ENCODE measurements around the gene HERC4.

The HERC4 gene

DNA sequence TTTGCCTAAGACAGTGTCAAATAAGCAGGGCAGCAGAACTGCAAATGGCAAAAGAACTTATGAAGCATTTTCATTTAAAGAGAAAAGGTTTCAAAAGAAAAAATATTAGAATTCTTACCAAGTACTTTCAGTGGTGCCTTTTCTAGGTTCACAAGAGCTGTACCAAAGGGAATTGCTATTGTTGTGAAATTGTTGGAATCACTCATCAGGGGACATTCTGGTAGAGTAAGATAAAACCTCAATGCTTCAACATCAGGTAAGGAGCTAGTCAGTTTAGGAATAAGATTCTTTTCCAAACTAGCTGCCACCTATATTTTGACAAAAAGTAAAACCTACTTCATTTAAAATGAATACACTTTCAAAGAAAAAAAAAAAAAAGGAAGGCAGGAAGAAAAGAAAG, 85.0 kb downstream of the HERC4 start:
- TF ChIP-seq, protein P1, sequence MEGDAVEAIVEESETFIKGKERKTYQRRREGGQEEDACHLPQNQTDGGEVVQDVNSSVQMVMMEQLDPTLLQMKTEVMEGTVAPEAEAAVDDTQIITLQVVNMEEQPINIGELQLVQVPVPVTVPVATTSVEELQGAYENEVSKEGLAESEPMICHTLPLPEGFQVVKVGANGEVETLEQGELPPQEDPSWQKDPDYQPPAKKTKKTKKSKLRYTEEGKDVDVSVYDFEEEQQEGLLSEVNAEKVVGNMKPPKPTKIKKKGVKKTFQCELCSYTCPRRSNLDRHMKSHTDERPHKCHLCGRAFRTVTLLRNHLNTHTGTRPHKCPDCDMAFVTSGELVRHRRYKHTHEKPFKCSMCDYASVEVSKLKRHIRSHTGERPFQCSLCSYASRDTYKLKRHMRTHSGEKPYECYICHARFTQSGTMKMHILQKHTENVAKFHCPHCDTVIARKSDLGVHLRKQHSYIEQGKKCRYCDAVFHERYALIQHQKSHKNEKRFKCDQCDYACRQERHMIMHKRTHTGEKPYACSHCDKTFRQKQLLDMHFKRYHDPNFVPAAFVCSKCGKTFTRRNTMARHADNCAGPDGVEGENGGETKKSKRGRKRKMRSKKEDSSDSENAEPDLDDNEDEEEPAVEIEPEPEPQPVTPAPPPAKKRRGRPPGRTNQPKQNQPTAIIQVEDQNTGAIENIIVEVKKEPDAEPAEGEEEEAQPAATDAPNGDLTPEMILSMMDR (IDR thresholded peaks at IDR 0.05): no peak

GRCh38 chr10:67988606-67989005, 86.5 kb downstream of the HERC4 start:
- TF ChIP-seq, protein P1 (IDR thresholded peaks at IDR 0.05): no peak

GRCh38 chr10:67978749-67979148, 96.3 kb downstream of the HERC4 start:
- TF ChIP-seq, protein P1 (IDR thresholded peaks at IDR 0.05): no peak

DNA sequence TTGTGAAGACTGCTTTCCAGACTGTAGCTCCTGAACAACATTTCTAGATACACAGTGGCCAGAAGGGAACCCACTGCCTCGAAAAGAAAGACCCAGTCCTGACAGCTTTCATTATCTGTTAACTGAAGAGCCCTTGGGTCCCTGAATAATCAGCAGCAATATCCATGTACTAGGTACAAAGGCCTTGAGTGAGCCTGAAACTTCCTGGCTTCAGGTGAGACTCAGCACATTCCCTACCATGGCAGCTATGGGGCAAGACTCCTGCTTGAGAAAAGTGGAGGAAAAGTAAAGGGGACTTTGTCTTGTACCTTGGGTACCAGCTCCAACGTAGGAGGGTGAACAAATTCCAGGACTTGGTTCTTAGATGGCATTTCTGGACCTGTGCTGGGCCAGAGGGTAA, 97.8 kb downstream of the HERC4 start:
- TF ChIP-seq, protein P1 (IDR thresholded peaks at IDR 0.05): no peak

GRCh38 chr10:67976292-67977245, 98.5 kb downstream of the HERC4 start:
- TF ChIP-seq, protein P1 (IDR thresholded peaks at IDR 0.05): no peak

GRCh38 chr10:67975871-67976270, 99.2 kb downstream of the HERC4 start:
- TF ChIP-seq, protein P1 (IDR thresholded peaks at IDR 0.05): no peak

DNA sequence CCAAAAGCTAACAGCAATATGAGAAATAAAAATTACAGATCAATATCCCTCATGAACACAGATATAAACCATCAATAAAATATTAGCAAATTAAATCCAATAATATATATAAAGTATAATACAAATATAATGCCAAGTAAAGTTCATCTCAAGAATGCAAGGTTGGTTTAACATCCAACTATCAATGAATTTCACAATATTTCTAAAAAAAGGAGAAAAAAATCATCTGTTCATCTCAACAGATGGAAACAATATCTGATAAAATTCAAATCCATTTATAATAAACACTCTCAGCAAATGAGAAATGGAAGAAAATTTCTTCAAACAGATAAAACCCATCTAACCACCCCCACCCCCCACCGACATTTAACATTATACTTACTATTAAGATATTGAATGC, 103.8 kb downstream of the HERC4 start:
- TF ChIP-seq, protein P1 (IDR thresholded peaks at IDR 0.05): no peak

Measured in LNCAP (cell line).